Muscle layer of duodenum (tissue), 2 donors: ENCODE measurements around the gene IRX2.

Source experiments
- H3K27ac ChIP-seq: one replicate; pipeline ENCODE4 v1.7.0; 2013; ENCODE audit warnings: mild to moderate bottlenecking, low read length
- H3K27me3 ChIP-seq: one replicate; pipeline ENCODE4 v1.7.0; 2013; ENCODE audit warnings: low read depth, mild to moderate bottlenecking, control low read depth, low read length
- H3K36me3 ChIP-seq, 2 donors: one replicate each; pipeline ENCODE4 v1.7.0; 2013; ENCODE audit warnings: low read length in 2 of 2, control low read depth in 1 of 2, mild to moderate bottlenecking in 1 of 2; ENCODE audit not compliant: insufficient read depth in 2 of 2, control insufficient read depth in 1 of 2
- H3K4me1 ChIP-seq, 2 donors: one replicate each; pipeline ENCODE4 v1.7.0; 2013; ENCODE audit warnings: low read length in 2 of 2, mild to moderate bottlenecking in 2 of 2, control low read depth in 1 of 2, moderate library complexity in 1 of 2; ENCODE audit not compliant: insufficient read depth in 2 of 2, control insufficient read depth in 1 of 2
- H3K4me3 ChIP-seq, 2 donors: one replicate each; pipeline ENCODE4 v1.7.0; 2013; ENCODE audit warnings: low read length in 2 of 2, low read depth in 1 of 2, mild to moderate bottlenecking in 1 of 2
- H3K9me3 ChIP-seq, 2 donors: one replicate each; pipeline ENCODE4 v1.7.0; 2013; ENCODE audit warnings: low read length in 2 of 2, control low read depth in 1 of 2, mild to moderate bottlenecking in 1 of 2; ENCODE audit not compliant: control insufficient read depth in 1 of 2
- donor health status: healthy.

Gene IRX2

DNA sequence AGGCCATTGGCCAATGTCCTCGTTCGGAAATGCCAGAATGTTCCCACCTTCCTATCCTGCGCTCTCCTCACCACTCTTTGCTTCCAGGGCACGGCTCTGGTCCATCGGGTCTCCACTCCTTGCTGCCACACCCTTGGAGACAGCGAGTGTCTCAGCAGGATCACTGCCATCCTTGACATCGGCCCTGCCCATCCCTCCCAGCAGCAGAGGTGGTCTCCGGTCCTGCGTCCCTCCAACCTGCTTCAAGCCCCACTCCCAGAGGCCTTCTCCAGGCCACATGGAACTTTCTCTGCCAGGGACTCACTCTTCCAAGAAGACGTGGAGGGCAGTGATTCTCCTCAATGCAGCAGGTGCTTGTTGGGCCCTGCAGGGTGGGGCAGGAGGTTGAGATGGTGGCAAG is 42.7 kb downstream of the IRX2 start:
- Histone ChIP-seq H3K36me3 (no peaks in the 10 kb centered on the region), H3K4me3 (no peak overlapping the region), H3K4me1 (no peaks in the 10 kb centered on the region), H3K27me3 (no peaks in the 10 kb centered on the region), H3K27ac (no peak overlapping the region), H3K9me3 (peaks cover 0 to 3% of the 10 kb centered on the region in 2 donors)

DNA sequence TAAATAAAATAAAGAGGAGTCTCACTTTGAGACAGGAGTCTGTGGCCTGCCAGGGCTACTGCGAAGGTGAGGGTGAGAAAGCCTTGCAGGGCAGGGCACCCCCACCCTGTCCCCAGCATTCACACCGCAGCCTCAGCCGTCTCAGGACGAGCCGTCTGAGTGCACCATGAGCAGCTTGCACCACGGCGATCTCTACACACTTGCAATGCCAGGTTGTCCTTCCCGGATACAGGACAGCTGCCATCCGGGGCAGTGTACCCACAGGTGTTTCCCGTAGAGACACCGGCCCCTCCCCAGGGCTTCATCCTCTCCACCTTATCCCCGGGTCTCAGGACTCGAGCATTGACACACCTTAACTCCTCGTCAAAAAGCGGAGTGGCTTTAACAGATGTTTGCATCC is 43.3 kb downstream of the IRX2 start:
- Histone ChIP-seq H3K27me3 (no peaks in the 10 kb centered on the region), H3K4me3 (no peak overlapping the region), H3K36me3 (no peaks in the 10 kb centered on the region), H3K27ac (no peak overlapping the region), H3K4me1 (no peaks in the 10 kb centered on the region), H3K9me3 (peaks cover 0 to 3% of the 10 kb centered on the region in 2 donors)

DNA sequence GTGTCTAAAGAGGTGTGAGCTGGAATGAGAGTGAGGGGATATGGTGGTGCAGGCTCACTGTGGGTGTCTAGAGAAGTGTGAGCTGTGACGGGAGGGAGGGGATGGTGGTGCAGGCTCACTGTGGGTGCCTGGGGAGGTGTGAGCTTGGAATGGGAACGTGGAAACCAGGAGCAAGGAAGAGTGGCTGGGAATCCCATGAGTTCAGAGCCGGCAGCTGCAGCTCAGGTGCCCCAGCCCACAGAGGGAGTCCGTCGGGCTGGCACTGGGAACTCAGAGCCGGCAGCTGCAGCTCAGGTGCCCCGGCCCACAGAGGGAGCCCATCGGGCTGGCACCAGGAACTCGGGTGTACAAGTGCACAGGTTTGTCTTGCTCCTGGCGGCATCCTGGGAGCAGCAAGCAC is 45.6 kb downstream of the IRX2 start:
- Histone ChIP-seq H3K36me3 (no peaks in the 10 kb centered on the region), H3K9me3 (peaks cover 0 to 3% of the 10 kb centered on the region in 2 donors), H3K4me1 (no peaks in the 10 kb centered on the region), H3K4me3 (no peak overlapping the region), H3K27me3 (no peaks in the 10 kb centered on the region), H3K27ac (no peak overlapping the region)

DNA sequence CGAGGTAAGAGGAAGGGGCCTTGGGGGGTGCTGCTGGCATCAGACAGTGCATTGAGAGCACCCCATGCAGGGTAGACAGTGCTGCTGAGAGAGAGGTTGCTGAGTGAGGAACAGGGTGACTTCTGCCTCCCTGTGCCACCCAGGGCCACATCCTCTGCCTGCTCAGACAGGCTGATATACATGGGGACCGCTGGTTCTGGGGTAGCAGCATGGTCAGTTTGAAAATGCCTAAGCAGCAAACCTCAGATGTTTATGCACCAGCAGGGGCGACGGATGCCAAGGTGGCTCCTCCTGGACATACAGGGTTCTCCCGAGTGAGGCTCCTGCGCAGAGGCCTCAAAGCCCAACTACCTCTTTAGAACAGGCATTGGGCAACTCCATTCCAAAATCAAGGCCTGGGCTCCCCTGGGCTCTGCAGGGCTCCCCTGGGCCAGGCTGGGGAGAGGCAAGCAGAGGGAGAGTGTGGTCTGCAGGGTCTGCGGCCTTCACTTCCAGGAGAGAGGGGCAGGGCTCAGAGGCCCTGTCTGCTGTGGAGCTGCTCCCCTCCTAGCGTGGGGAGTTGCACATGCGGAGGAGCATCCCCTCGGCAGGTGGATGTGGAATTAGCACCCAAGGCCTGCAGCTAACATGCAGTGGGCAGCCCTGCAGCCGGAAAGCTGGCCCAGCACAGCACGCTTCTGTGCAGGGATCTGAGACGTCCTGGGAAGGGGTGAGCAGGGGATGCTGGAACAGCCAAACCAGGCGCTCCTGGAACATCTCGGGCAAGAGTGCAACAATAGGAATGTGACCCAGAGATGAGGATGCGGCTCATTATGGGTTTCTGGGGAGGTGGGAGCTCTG is 46.5 kb downstream of the IRX2 start:
- Histone ChIP-seq H3K27me3 (no peaks in the 10 kb centered on the region), H3K4me1 (no peaks in the 10 kb centered on the region), H3K36me3 (no peaks in the 10 kb centered on the region), H3K9me3 (peaks cover 0 to 3% of the 10 kb centered on the region in 2 donors), H3K27ac (no peak overlapping the region), H3K4me3 (no peak overlapping the region)

DNA sequence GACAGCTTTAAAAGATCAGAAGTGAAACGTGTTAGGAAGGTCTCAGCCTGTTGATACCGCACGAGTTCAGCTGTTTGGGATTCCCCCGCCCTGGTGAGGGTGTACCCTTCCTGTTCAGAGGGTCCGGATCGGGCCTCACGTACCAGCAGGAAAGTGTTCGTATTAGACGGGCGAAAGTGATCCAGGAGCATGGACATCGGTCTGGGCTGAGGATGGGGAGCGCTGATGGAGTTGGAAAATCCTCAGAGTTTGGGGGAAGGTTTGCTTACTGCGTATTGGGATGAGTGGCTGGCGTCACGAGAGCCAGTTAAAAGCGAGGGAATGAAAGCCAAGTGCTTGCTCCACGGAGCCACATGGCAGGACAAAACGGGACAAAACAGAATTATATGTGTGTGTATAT is 47.4 kb downstream of the IRX2 start:
- Histone ChIP-seq H3K4me3 (no peak overlapping the region), H3K9me3 (peaks cover 0 to 3% of the 10 kb centered on the region in 2 donors), H3K4me1 (no peaks in the 10 kb centered on the region), H3K36me3 (no peaks in the 10 kb centered on the region), H3K27me3 (no peaks in the 10 kb centered on the region), H3K27ac (no peak overlapping the region)

GRCh38 chr5:2703615-2704014 is 47.9 kb downstream of the IRX2 start:
- Histone ChIP-seq H3K27me3 (no peaks in the 10 kb centered on the region), H3K36me3 (no peaks in the 10 kb centered on the region), H3K27ac (no peak overlapping the region), H3K4me1 (no peaks in the 10 kb centered on the region), H3K4me3 (no peak overlapping the region), H3K9me3 (peaks cover 0 to 3% of the 10 kb centered on the region in 2 donors)

- Histone ChIP-seq H3K4me3 (no peak overlapping the region), H3K27ac (no peak overlapping the region), H3K36me3 (no peaks in the 10 kb centered on the region), H3K4me1 (no peaks in the 10 kb centered on the region), H3K27me3 (no peaks in the 10 kb centered on the region), H3K9me3 (peaks cover 0 to 3% of the 10 kb centered on the region in 2 donors)
These were observed 48.4 kb downstream of the IRX2 start for GRCh38 chr5:2703041-2703440.

DNA sequence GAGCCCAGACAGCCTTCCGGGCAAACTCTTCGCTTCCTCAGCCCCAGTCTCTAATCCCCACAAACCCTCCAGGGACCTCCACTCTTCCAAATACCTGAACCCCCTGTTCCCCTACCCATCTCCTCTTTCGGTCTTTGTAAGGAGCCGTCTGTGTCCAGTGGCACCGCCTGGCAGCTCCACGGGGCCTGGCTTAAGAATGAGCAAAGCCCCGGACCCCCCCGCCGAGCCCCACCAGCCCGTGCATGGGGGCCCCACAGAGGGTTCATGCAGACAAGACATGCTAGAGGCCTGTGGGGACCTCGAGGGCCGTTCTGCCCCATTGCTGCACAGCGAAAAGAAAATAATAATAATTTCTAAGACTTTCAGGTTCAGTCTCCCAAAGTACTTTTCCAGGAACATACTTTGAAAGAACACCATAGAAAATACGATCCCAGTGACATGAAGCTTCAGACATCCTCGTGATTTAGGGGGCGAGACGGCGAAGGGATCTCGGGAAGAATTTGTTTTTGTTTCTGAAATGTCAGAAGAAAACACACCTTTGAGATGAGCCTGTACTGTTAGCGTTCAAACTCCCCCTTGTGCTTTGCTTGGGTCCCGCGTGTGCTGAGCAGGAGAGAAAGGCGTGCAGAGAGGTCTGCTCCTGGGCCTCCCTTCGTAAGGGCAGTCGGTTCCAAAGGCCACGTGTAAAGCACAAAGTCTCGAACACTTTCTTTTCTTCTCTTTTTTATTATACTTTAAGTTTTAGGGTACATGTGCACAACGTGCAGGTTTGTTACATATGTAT is 49.2 kb downstream of the IRX2 start:
- Histone ChIP-seq H3K36me3 (no peaks in the 10 kb centered on the region), H3K27ac (no peak overlapping the region), H3K4me1 (no peaks in the 10 kb centered on the region), H3K27me3 (no peaks in the 10 kb centered on the region), H3K9me3 (peaks cover 0 to 3% of the 10 kb centered on the region in 2 donors), H3K4me3 (no peak overlapping the region)

DNA sequence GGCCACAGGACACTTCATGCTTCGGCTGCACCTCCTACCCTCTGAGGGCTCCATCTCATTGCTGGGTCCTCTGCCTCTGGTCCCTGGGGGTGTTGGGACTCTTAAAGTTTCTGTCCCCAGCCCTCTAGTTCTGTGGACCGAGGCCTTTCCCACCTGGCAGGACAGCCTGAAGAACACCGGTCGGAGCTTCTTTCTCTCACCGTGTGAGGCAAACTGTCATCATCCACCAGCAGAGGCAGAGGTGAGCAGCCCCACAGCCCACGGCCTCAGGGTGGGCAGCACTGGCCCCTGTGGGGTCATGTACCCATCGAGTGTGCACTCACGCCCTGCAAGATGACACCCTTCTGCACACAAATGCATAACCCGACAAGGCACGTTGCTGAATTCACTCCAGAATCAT is 49.9 kb downstream of the IRX2 start:
- Histone ChIP-seq H3K36me3 (no peaks in the 10 kb centered on the region), H3K27me3 (no peaks in the 10 kb centered on the region), H3K4me3 (no peak overlapping the region), H3K27ac (no peak overlapping the region), H3K9me3 (peaks cover 0 to 3% of the 10 kb centered on the region in 2 donors), H3K4me1 (no peaks in the 10 kb centered on the region)

DNA sequence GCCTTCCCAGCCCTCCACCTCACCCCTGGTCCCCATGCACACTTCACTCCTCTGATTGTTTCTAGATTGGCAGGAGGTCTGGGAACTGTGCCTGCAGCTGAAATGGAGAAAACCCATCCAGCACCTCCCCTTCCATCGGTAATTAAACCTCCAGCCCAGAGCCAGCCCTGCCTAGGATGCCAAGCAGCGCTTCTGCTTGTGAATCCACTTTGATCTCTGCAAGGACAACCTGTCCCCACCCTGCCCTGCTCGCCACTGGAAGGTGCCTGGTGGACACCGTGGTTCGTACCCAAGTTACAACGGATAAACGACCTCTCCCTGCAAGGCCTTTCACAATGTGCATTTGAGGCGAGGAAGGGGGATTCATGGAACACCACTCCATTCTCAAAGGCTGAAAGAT is 50.6 kb downstream of the IRX2 start:
- no peak overlapping the region for H3K27ac ChIP-seq
- no peaks in the 10 kb centered on the region for H3K27me3 ChIP-seq
- no peaks in the 10 kb centered on the region for H3K4me1 ChIP-seq
- no peaks in the 10 kb centered on the region for H3K9me3 ChIP-seq
- H3K36me3 ChIP-seq = no peaks in the 10 kb centered on the region
- no peak overlapping the region for H3K4me3 ChIP-seq

DNA sequence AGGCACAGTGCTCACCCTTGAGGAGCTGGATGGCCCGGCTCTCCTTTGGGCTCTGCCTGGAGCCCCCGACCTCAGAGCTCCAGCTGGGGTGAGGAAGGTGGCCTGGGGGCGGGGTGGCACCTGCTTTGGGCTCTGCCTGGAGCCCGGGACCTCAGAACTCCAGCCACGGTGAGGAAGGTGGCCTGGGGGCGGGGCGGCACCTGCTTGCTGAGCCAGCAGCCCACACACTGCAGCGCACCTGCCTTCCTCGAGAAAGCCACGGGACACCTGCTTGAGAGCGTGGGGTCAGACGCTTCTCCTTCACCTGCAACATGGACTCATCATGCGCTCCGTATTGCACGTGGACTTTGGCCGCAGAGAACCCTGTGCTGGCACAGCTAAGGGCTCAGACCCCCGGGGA is 51.8 kb downstream of the IRX2 start:
- Histone ChIP-seq H3K4me1 (no peaks in the 10 kb centered on the region), H3K27ac (no peak overlapping the region), H3K36me3 (no peaks in the 10 kb centered on the region), H3K27me3 (no peaks in the 10 kb centered on the region), H3K4me3 (no peak overlapping the region), H3K9me3 (peaks cover 0 to 6% of the 10 kb centered on the region in 2 donors)
